Hepatocyte (in vitro differentiated cells): ENCODE measurements around the gene NF2. TPM values are rescaled to one million over a fixed set of nuclear protein-coding genes. Genes with fewer than 3 reads are reported as not detected.

Experiments
- DNase-seq: peaks from one replicate; pipeline ENCODE4 v3.0.0-alpha.2; 2016; ENCODE audit warnings: low spot score
- H2AFZ ChIP-seq: fragments of 200-600 bp; sonication (generic); 2 replicates; pipeline ENCODE4 v1.6.0; 2016; ENCODE audit warnings: antibody characterized with exemption, mild to moderate bottlenecking
- H3K27ac ChIP-seq: fragments of 200-600 bp; sonication (generic); 2 replicates; pipeline ENCODE4 v1.5.1; 2016; ENCODE audit warnings: mild to moderate bottlenecking
- H3K27me3 ChIP-seq: fragments of 200-600 bp; sonication (generic); 2 replicates; pipeline ENCODE4 v1.6.1; 2016
- H3K36me3 ChIP-seq: fragments of 200-600 bp; sonication (generic); replicated peaks from 2 replicates; pipeline ENCODE4 v1.5.1; 2016; ENCODE audit warnings: low read depth; ENCODE audit not compliant: insufficient read depth
- H3K4me1 ChIP-seq: fragments of 200-600 bp; sonication (generic); 2 replicates; pipeline ENCODE4 v1.5.1; 2016; ENCODE audit warnings: mild to moderate bottlenecking, moderate library complexity; ENCODE audit not compliant: insufficient read depth
- H3K4me2 ChIP-seq: fragments of 200-600 bp; sonication (generic); 2 replicates; pipeline ENCODE4 v1.6.0; 2016
- H3K4me3 ChIP-seq: fragments of 200-600 bp; sonication (generic); 2 replicates; pipeline ENCODE4 v1.5.1; 2016; ENCODE audit warnings: mild to moderate bottlenecking
- H3K79me2 ChIP-seq: fragments of 200-600 bp; sonication (generic); 2 replicates; pipeline ENCODE4 v1.6.0; 2017; ENCODE audit warnings: mild to moderate bottlenecking
- H3K9me2 ChIP-seq: fragments of 200-600 bp; sonication (generic); replicated peaks from 2 replicates; pipeline ENCODE4 v1.6.0; 2017; ENCODE audit warnings: mild to moderate bottlenecking; ENCODE audit not compliant: insufficient read depth
- H3K9me3 ChIP-seq: fragments of 200-600 bp; sonication (generic); 2 replicates; pipeline ENCODE4 v1.5.1; 2016; ENCODE audit warnings: low read depth, mild to moderate bottlenecking
- H4K20me1 ChIP-seq: fragments of 200-600 bp; sonication (generic); 2 replicates; pipeline ENCODE4 v1.6.0; 2016; ENCODE audit warnings: mild to moderate bottlenecking; ENCODE audit not compliant: insufficient read depth, poor library complexity, severe bottlenecking
- CTCF ChIP-seq: fragments of 200-600 bp; sonication (generic); IDR thresholded peaks from 2 replicates; pipeline ENCODE4 v1.5.1; 2016; ENCODE audit warnings: antibody characterized with exemption, mild to moderate bottlenecking; ENCODE audit not compliant: poor library complexity
- EZH2 ChIP-seq: fragments of 200-600 bp; sonication (generic); IDR thresholded peaks from 2 replicates; pipeline ENCODE4 v1.6.1; 2016; ENCODE audit warnings: antibody characterized with exemption, mild to moderate bottlenecking, borderline replicate concordance
- EZH2phosphoT487 ChIP-seq: fragments of 200-600 bp; sonication (generic); IDR thresholded peaks from one replicate; pipeline ENCODE4 v1.6.1; 2018; ENCODE audit warnings: antibody characterized with exemption, mild to moderate bottlenecking, low read depth, moderate library complexity; ENCODE audit not compliant: unreplicated experiment, severe bottlenecking
- WGBS: methylation state at CpG from one replicate; pipeline ENCODE4 v1.1.6; 2016; ENCODE audit warnings: low lambda C conversion rate; ENCODE audit errors: missing lambda C conversion rate; 5-methylcytosine and 5-hydroxymethylcytosine counted together
- polyA plus RNA-seq: library from polyadenylated mRNA; unstranded; fragments of >200 nt; fragmentation: Nextera tagmentation; extraction: Ambion mirVana; gene quantifications from 2 replicates; pipeline ENCODE4 v1.2.1, GENCODE V29; 2016
- total RNA-seq: library from RNA; depleted of rRNA; stranded (reverse); fragments of >200 nt; gene quantifications from 2 replicates; pipeline ENCODE4 v1.2.3, GENCODE V29; 2014

The NF2 gene
- total and polyA plus RNA-seq, 2 experiments from 2014 or later, result 18.5 to 30.7 TPM

DNA sequence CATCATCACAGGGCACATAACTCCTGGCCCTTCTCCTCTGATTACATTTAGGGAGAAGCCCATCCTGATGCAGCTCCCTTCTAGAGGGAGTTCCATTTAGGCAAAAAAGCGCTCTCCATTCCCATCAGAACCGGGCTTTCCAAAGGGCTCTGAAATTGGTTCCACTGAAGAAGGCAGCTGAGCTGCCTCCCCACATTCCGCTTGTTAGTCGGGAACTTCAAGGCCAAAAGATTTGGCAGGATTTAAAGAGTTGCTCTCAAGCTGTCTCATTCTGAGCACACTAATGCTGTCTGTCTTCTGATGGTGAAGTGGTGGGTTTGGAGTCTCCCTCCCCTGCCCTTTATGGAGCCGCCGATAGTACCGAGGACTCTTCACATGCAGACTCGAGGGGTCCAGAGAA is 89.7 kb downstream of the NF2 start:
- Histone ChIP-seq H4K20me1 (no peaks in the 10 kb centered on the region), H3K79me2 (no peaks in the 10 kb centered on the region), H2AFZ (no peak overlapping the region), H3K27ac (no peak overlapping the region), H3K9me2 (no peaks in the 10 kb centered on the region), H3K4me2 (no peak overlapping the region), H3K27me3 (no peaks in the 10 kb centered on the region), H3K9me3 (no peaks in the 10 kb centered on the region), H3K4me1 (peaks cover 10% of the 10 kb centered on the region), H3K36me3 (no peaks in the 10 kb centered on the region), H3K4me3 (no peak overlapping the region)
- WGBS, result 89% methylated on average over 8 of the region's 8 CpGs
- no peak for DNase-seq
- TF ChIP-seq EZH2, result no peak
- TF ChIP-seq EZH2phosphoT487, result no peak
- TF ChIP-seq CTCF, result no peak

GRCh38 chr22:29693671-29694070 is 90.2 kb downstream of the NF2 start:
- Histone ChIP-seq H3K27me3 (no peaks in the 10 kb centered on the region), H3K9me3 (no peaks in the 10 kb centered on the region), H3K9me2 (no peaks in the 10 kb centered on the region), H3K4me1 (peaks cover 10% of the 10 kb centered on the region), H3K36me3 (no peaks in the 10 kb centered on the region), H3K4me2 (no peak overlapping the region), H3K79me2 (no peaks in the 10 kb centered on the region), H4K20me1 (no peaks in the 10 kb centered on the region), H2AFZ (no peak overlapping the region), H3K4me3 (no peak overlapping the region), H3K27ac (no peak overlapping the region)
- TF ChIP-seq EZH2 (no peak), CTCF (no peak), EZH2phosphoT487 (no peak)
- WGBS, result 87% methylated on average over 9 of the region's 9 CpGs
- no peak for DNase-seq

DNA sequence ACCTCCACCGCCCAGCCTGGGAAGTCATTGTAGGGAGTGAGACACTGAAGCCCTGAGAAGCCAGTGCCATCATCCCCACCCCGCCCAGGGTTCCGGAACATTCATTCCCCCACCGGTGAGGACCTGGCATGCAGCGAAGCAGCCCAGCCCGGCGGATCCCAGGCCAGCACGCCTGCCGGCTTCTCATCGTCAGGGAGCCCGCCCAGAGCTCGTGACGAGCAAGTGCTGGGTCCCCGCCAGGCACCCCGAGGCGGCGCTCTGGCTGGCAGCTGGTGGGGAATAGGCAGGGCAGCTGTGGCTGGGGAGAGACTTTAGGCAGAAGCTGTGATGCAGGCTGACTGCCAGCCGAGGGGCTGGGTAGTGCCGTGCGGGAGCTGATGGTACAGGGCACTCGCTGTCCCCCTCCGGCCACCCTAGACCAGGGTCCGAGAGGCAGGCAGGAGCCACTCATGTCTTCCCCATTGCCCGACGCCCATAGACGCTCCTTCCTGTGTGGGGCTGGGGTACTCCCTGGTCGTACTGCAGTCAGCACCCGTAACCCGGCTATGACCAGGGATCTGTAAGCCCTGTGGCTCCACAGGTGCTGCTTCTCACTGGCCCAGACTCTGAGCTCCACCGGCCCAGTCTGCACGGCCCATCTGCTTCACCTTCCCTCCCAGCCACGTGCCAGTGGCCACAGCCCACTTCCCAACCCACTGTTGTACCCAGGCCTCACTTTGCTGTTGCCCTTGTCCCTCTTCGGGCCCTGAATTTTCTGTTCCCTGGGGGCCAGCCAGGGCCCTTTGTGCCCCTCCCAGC is 91.9 kb downstream of the NF2 start:
- H3K79me2 ChIP-seq, result no peaks in the 10 kb centered on the region
- no peaks in the 10 kb centered on the region for H3K9me3 ChIP-seq
- no peak for TF ChIP-seq EZH2phosphoT487
- TF ChIP-seq EZH2, result no peak
- no peak for TF ChIP-seq CTCF
- WGBS, result 97% methylated on average over 33 of the region's 33 CpGs
- H3K36me3 ChIP-seq, result no peaks in the 10 kb centered on the region
- H3K9me2 ChIP-seq, result no peaks in the 10 kb centered on the region
- DNase-seq, result no peak
- no peak overlapping the region for H3K4me3 ChIP-seq
- H3K27me3 ChIP-seq, result no peaks in the 10 kb centered on the region
- H3K4me2 ChIP-seq, result no peak overlapping the region
- no peak overlapping the region for H3K27ac ChIP-seq
- no peaks in the 10 kb centered on the region for H4K20me1 ChIP-seq
- no peak overlapping the region for H2AFZ ChIP-seq
- peaks cover 6% of the 10 kb centered on the region for H3K4me1 ChIP-seq
